GM21447 (cell line): ENCODE data around the gene SLC22A31.
"Not testable (repeated sequence)": the region's sequence is repeated elsewhere in the genome, so short reads cannot be mapped to it uniquely, and the experiment has no call there.

Experiments used
- ATAC-seq: cut with Tn5 transposase; IDR thresholded peaks from one replicate; pipeline ENCODE4 v1.9.1; 2021; ENCODE audit not compliant: unreplicated experiment

The SLC22A31 gene

DNA sequence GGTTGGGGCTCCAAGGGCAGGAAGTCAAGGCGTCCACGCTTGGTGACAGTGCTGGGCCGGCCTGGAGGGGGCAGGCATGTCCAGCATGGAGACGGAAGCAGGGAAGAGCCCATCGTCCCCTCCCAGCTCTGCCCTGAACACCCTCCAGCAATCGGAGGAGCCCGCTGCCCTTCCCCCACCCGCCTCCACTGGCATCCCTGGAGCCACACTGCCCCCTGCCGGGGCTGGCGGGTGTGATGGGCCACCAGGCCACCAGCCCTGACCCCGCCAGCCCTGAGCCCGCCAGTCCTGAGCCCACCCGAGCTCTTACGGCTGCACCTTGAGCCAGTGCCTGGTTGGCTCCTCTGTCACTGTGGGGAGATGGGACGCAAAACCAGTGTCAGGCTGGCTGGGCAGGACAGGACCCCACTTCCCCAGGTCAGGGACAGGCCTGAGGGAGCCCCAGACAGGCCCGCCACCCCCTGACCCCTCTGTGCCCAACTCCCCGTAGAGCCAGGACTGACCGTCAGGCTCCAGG, 32.9 kb downstream of the SLC22A31 start:
- ATAC-seq = no peak

DNA sequence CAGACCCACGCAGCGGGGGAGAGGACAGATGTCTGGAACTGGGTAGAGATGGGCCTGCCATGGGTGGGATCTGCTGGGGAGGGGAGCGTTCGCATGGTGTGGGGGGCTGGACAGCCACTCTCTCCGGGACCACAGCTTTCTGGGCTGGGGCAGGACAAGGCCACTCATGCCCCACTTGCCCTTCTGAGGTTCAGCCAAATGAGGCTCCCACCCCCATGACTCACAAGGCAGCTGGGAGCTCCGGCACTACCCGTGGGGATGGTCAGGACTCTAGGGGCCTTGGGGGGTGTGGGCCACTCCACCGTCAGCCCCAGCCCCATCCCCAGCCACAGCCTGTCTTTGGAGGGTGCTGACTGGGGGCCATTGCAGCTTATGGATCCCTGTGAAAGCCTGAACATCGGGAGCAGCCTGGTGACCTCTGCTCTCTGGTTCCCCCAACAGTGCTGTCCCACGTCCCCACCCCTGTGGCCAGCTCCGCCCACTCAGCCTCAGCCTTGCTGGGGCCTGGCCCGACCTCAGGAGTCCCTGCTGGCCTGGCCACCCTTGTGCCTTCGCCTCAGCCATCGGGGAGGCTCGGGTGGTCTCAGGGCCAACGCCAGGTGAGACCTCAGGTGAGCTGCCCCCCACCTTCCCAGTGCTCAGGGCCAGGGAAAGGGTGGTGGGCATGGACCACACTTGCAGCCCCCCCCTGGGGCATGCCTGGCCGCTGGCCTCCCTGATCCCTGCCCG, 33.5 kb downstream of the SLC22A31 start:
- no peak for ATAC-seq

GRCh38 chr16:89165681-89165979, 34.7 kb downstream of the SLC22A31 start:
- not testable (repeated sequence) for ATAC-seq

- ATAC-seq = no peak
These were observed 35.3 kb downstream of the SLC22A31 start for GRCh38 chr16:89164847-89165680.

- no peak for ATAC-seq
These were observed 35.9 kb downstream of the SLC22A31 start for GRCh38 chr16:89164436-89164835.

DNA sequence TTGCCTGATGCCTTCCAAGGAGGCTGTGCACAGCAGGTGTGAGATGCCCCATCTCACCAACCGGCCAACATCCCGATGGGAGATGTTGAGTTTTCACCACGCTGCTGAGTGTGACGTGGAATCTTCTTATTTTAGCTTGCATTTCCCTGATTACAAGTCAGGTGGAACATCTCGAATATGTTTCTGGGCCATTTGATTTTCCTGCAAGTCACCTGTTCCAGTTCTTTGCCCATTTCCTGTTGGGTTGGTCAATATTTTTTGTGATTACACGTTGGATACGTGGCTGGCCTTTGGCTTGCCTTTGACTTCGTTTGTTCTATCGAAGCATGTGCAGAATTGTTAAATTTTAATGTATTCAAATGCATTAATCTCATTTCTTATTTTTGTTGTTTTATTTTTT, 37.0 kb downstream of the SLC22A31 start:
- ATAC-seq = no peak

- ATAC-seq = no peak
These were observed 38.3 kb downstream of the SLC22A31 start for GRCh38 chr16:89161763-89162713.

GRCh38 chr16:89160977-89161701, 39.2 kb downstream of the SLC22A31 start:
- no peak for ATAC-seq

- ATAC-seq = no peak
These were observed 40.4 kb downstream of the SLC22A31 start for GRCh38 chr16:89159850-89160354.

DNA sequence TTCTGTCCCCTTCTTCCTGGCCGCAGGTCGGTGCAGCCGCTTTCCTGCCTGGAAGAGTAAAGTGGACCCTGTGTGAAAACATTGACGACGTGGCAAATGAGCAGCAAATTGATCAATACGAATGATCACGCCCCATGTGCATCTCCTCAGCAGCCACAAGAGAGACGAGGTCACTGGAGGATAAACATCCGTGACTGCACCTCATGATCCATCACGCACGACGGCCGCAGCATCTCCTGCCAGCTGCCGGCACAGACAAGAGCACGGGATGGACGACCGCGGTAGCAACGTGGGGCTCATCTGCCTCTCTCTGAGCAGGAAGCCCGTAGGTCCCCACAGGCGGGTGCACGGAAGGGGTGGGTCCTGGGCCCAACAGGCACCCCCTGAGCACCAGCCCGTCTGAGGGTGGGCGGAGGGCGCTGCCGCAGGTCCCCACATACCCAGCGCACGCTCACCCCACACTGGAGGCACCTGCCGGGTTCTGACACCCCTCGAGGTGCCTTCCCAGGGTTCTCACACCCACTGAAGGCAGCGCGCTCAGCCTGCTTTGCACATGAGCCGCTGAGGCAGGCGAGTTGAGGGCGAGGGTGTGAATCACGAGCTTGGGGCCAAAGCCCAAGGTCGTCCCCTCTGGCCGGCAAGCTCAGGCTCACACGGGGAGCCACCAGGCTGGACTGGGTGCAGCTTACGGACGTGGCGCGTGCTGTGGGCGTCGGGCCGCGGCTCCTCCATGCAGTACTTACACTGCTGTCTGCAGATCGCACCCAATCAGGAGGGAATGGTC, 41.1 kb downstream of the SLC22A31 start:
- no peak for ATAC-seq

- no peak for ATAC-seq
These were observed 42.6 kb downstream of the SLC22A31 start for GRCh38 chr16:89157778-89158177.

DNA sequence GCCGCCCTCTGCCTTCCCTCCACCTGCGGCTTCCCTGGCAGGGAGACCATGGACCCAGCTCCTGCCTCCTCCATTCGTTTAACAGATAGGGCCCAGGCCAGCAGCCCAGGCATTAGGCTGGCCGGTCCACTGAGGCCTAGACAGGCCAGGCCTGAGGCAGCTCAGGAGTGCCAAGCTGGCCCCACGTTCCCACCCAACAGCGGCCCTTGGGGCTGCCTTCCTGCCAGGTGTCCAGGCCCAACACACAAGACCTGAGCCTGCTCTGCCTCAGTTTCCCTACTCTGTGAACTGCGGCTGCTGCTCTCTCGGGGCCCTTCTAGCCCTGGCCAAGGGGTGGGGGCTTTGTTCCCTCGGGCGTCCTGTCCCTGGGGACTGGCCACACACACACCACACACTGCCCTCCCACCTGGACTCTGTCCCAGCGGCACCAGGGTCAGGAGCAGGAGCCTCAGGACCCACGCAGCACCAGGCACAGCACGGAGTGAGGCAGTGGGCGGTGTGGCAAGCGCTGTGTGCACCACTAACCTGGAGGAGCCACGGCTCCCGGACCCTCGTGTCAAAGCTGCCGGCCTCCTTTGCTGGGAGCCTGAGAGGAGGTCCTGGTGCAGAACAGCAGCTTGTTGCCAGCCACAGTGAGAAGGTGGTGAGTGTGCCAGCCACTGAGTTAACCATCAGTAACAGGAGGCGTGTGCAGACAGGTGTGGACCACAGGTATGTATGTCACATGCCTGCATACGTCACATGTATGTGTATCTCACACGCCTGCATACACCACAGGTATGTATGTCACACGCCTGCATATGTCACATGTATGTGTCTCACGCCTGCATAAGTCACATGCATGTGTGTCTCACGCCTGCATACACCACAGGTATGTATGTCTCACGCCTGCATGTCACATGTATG, 43.3 kb downstream of the SLC22A31 start:
- ATAC-seq = no peak

DNA sequence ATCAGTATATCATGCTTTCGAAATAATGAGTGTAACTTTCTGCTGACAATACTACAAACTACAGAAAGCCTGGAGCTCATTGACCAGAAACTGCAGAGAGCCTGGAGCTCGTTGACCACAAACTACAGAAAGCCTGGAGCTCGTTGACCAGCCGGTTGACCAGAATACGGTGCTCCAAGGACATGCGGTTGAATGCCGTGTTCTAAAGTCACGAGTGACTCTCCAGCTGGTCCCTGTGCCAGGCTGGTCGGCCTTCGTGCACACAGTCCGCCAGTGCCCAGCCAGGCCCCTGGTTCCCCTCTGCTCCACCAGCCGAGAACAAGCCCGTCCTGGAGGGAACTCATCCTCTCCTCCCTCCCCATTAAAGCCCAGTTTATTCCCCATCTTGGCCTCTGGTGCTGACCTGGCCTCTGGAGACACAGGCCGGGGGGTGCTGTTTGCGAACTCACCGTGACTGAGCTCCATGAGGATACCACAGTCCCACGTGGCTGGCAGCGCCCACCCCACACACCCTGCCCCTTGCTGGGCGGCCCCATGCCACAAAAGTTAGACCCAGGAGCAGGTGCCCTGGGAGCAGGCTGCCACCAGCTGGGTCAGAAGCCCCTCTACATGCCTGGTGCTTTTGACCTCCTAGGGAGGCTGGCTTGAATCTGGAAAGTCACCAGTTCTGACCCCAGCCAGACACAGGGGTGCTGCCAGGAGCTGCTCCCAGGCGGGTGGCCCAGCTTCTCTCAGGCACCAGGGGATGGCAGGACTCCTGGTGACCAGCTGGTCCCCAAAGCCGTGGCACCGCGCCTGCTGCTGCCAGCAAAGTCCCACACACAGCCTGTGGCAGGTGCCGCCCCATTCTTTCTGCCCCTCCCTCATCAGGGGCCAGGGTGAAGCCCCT, 44.2 kb downstream of the SLC22A31 start:
- ATAC-seq = no peak

DNA sequence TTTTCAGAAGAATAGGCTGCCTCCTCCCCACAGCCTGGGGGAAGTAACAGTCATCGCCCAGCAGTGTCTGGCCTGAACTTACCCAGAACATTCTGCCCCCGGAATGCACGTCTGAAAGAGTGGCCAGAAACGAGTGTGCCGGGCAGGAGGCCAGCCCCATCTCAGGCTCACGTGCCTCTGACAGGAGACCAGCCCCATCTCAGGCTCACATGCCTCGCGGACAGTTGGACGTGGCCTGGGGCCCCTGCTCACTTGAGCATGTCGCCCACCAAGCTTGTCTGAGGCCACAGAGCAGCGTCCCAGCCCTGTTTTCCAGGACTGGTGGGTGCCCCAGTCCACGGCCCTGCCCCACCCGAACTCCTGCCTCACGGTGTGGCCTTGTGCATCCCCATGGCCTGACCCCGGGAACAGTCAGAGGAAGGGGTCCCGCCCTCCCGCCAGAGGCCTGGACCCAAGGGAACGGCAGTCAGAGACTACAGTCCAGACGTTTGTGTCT, 45.1 kb downstream of the SLC22A31 start:
- no peak for ATAC-seq

DNA sequence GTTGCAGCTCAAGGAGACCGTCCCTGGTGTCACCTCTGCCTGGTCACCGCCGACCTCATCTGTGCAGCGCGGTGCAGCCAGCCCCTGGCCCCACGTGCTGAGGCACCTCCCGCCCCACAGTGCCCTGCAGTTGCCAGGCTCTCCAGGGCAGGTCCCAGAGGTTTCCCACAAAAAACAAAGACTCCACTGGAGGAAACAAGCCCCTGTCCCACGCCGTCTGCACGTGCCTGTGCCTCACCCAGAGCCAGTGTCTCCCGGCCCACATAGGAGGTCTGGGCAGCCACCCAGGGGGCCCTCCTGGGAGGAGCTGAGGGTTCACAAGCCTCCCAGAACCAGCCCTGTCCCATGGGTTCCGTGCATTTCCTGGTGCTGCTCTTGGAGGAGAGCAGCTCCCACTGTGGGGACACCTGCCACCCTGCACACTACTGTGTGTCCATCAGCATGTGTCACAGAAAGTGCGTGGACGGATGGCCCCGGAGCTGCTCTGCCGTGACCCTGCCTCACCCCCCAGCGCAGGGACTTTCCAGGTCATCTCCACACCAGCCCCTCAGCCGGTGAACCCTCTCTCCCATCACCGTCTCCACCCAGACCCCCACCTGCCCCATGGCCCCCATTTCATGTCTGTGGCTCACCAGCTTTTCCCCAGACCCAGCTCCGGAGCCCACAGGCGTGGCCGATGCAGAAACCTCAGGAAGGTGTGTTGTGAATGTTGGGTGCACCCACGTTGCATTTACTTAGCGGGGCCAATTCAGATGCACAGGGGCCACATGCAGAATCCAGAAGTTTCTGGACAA, 45.8 kb downstream of the SLC22A31 start:
- no peak for ATAC-seq

GRCh38 chr16:89153848-89154271, 46.5 kb downstream of the SLC22A31 start:
- ATAC-seq = no peak
